Measurements from ENCODE around the gene VWA1. TPM values are rescaled to one million over a fixed set of nuclear protein-coding genes. Genes with fewer than 3 reads are reported as not detected.

VWA1 gene, protein sequence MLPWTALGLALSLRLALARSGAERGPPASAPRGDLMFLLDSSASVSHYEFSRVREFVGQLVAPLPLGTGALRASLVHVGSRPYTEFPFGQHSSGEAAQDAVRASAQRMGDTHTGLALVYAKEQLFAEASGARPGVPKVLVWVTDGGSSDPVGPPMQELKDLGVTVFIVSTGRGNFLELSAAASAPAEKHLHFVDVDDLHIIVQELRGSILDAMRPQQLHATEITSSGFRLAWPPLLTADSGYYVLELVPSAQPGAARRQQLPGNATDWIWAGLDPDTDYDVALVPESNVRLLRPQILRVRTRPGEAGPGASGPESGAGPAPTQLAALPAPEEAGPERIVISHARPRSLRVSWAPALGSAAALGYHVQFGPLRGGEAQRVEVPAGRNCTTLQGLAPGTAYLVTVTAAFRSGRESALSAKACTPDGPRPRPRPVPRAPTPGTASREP
- total RNA-seq (ENCODE audit: low replicate concordance), result 2.4 and 7.0 TPM in 2 replicates

GRCh38 chr1:1435106-1435903 lies at the start of gene VWA1:
VWA1 (plus strand) TSS chr1:1435690; CDS start chr1:1435749, 59 bp downstream.
- Mint-ChIP-seq H3K36me3 (no peaks in the 10 kb centered on the region), H3K9me3 (no peaks in the 10 kb centered on the region), H3K27me3 (ENCODE audit: insufficient read depth, low read depth) (peaks cover 10% of the 10 kb centered on the region), H3K4me1 (peaks cover 29% of the 10 kb centered on the region), H3K27ac (no peak within 1 kb of the TSS), H3K4me3 (peak within 1 kb of the TSS; percentile 85)
- DNase-seq (ENCODE audit: low spot score), result peak; percentile 86
- no peaks in the 10 kb centered on the region for H3K36me3 ChIP-seq
- no peaks in the 10 kb centered on the region for H3K79me2 ChIP-seq (ENCODE audit: low read depth)
- H3K4me2 ChIP-seq, result peak within 1 kb of the TSS; percentile 89
- H3K9ac ChIP-seq, result no peak within 1 kb of the TSS
- peaks cover 7% of the 10 kb centered on the region for H4K20me1 ChIP-seq (ENCODE audit: low read depth)
- H2AFZ ChIP-seq (replicated peaks), result no peak within 1 kb of the TSS
- H3K27ac ChIP-seq, result no peak within 1 kb of the TSS
- TF ChIP-seq EZH2phosphoT487 (IDR thresholded peaks at IDR 0.05) (no peak), EZH2 (IDR thresholded peaks at IDR 0.05) (peak; percentile 46), CTCF (IDR thresholded peaks at IDR 0.05) (no peak)
- H3F3A ChIP-seq (ENCODE audit: low read depth), result peaks cover 51% of the 10 kb centered on the region
- H3K27me3 ChIP-seq, result peaks cover 35% of the 10 kb centered on the region
- peak within 1 kb of the TSS; percentile 62 for H3K4me3 ChIP-seq
- H3K4me1 ChIP-seq, result peaks cover 50% of the 10 kb centered on the region
- no peaks in the 10 kb centered on the region for H3K9me3 ChIP-seq (ENCODE audit: low read depth)

- peaks cover 4% of the 10 kb centered on the region for H3F3A ChIP-seq (ENCODE audit: low read depth)
- H3K4me1 ChIP-seq, result no peaks in the 10 kb centered on the region
- peaks cover 12% of the 10 kb centered on the region for H3K36me3 ChIP-seq
- H3K27ac Mint-ChIP-seq, result no peak overlapping the region
- H3K4me2 ChIP-seq, result no peak overlapping the region
- no peak overlapping the region for H3K27ac ChIP-seq
- TF ChIP-seq EZH2phosphoT487 (IDR thresholded peaks at IDR 0.05) (no peak), EZH2 (IDR thresholded peaks at IDR 0.05) (no peak), CTCF (IDR thresholded peaks at IDR 0.05) (no peak)
- peaks cover 3% of the 10 kb centered on the region for H3K4me1 Mint-ChIP-seq
- H3K36me3 Mint-ChIP-seq, result peaks cover 22% of the 10 kb centered on the region
- no peaks in the 10 kb centered on the region for H3K9me3 Mint-ChIP-seq
- no peak overlapping the region for H2AFZ ChIP-seq (replicated peaks)
- H3K79me2 ChIP-seq (ENCODE audit: low read depth), result no peaks in the 10 kb centered on the region
- no peak for DNase-seq (ENCODE audit: low spot score)
- H4K20me1 ChIP-seq (ENCODE audit: low read depth), result no peaks in the 10 kb centered on the region
- no peaks in the 10 kb centered on the region for H3K9me3 ChIP-seq (ENCODE audit: low read depth)
- no peak overlapping the region for H3K9ac ChIP-seq
- H3K4me3 ChIP-seq, result no peak overlapping the region
- no peak overlapping the region for H3K4me3 Mint-ChIP-seq
- H3K27me3 ChIP-seq, result no peaks in the 10 kb centered on the region
- H3K27me3 Mint-ChIP-seq (ENCODE audit: insufficient read depth, low read depth), result peaks cover 4% of the 10 kb centered on the region
These were observed 49.6 kb upstream of the VWA1 start for GRCh38 chr1:1385931-1386330.

- peaks cover 29% of the 10 kb centered on the region for H3K36me3 Mint-ChIP-seq
- DNase-seq (ENCODE audit: low spot score), result no peak
- H3K27me3 ChIP-seq, result no peaks in the 10 kb centered on the region
These were observed 48.1 kb upstream of the VWA1 start for GRCh38 chr1:1387098-1388077.

More at GRCh38 chr1:1387098-1388077, 48.1 kb upstream of the VWA1 start:
- no peaks in the 10 kb centered on the region for H3K4me1 ChIP-seq
- H3K9me3 ChIP-seq (ENCODE audit: low read depth), result no peaks in the 10 kb centered on the region
- Mint-ChIP-seq H3K27me3 (ENCODE audit: insufficient read depth, low read depth) (peaks cover 4% of the 10 kb centered on the region), H3K4me3 (peak overlapping the region; percentile 16), H3K4me1 (peaks cover 3% of the 10 kb centered on the region), H3K27ac (no peak overlapping the region), H3K9me3 (no peaks in the 10 kb centered on the region)
- H3K36me3 ChIP-seq, result peaks cover 26% of the 10 kb centered on the region
- no peak overlapping the region for H2AFZ ChIP-seq (replicated peaks)
- peaks cover 2% of the 10 kb centered on the region for H3K79me2 ChIP-seq (ENCODE audit: low read depth)
- H4K20me1 ChIP-seq (ENCODE audit: low read depth), result no peaks in the 10 kb centered on the region
- H3F3A ChIP-seq (ENCODE audit: low read depth), result peaks cover 14% of the 10 kb centered on the region
- no peak overlapping the region for H3K4me3 ChIP-seq
- no peak overlapping the region for H3K9ac ChIP-seq
- TF ChIP-seq EZH2 (IDR thresholded peaks at IDR 0.05) (no peak), EZH2phosphoT487 (IDR thresholded peaks at IDR 0.05) (no peak), CTCF (IDR thresholded peaks at IDR 0.05) (no peak)
- H3K27ac ChIP-seq, result no peak overlapping the region
- H3K4me2 ChIP-seq, result no peak overlapping the region
